Heart left ventricle (tissue), 16 donors: Measurements from ENCODE around the gene MYO15B. TPM values are rescaled to one million over a fixed set of nuclear protein-coding genes. Genes with fewer than 3 reads are reported as not detected.
A peak's percentile ranks its signal among the peaks of the same experiment; 100 is the strongest.

ENCODE experiments used
- ATAC-seq, 4 donors: fragments of 200-7000 bp; cut with Tn5 transposase; one replicate each; pipeline ENCODE4 v1.9.1; 2020 to 2022; ENCODE audit warnings: moderate library complexity in 4 of 4, mild to moderate bottlenecking in 3 of 4, moderate number of reproducible peaks in 1 of 4
- DNase-seq, 5 donors: peaks; one replicate each; pipeline ENCODE4 v3.0.0-alpha.2; 2020
- H3K27ac ChIP-seq, 12 donors: fragments of 200-600 bp; sonication (generic) in 4 of 12; one replicate each; pipeline versions ENCODE4 v1.5.0 to v1.8.0; 2016 to 2022; ENCODE audit warnings: mild to moderate bottlenecking in 2 of 12
- H3K27me3 ChIP-seq, 9 donors: fragments of 200-600 bp; sonication (generic) in 2 of 9; one replicate each; pipeline versions ENCODE4 v1.5.1 to v1.8.0; 2016 to 2022; ENCODE audit warnings: mild to moderate bottlenecking in 3 of 9
- H3K36me3 ChIP-seq, 9 donors: fragments of 200-600 bp; sonication (generic) in 2 of 9; one replicate each; pipeline versions ENCODE4 v1.5.0 to v1.8.0; 2018 to 2022; ENCODE audit warnings: mild to moderate bottlenecking in 2 of 9
- H3K4me1 ChIP-seq, 12 donors: fragments of 200-600 bp; sonication (generic) in 4 of 12; one replicate each; pipeline versions ENCODE4 v1.5.0 to v1.8.0; 2016 to 2022; ENCODE audit warnings: mild to moderate bottlenecking in 3 of 12
- H3K4me3 ChIP-seq, 12 donors: fragments of 200-600 bp; sonication (generic) in 4 of 12; one replicate each; pipeline versions ENCODE4 v1.5.0 to v1.8.0; 2017 to 2022; ENCODE audit warnings: mild to moderate bottlenecking in 9 of 12, moderate library complexity in 4 of 12
- H3K9me3 ChIP-seq, 12 donors: fragments of 200-600 bp; sonication (generic) in 4 of 12; one replicate each; pipeline versions ENCODE4 v1.5.0 to v1.8.0; 2016 to 2022; ENCODE audit warnings: mild to moderate bottlenecking in 1 of 12
- CTCF ChIP-seq, 12 donors: fragments of 200-600 bp; sonication (generic) in 4 of 12; IDR thresholded peaks; one replicate each; pipeline versions ENCODE4 v1.5.0 to v1.8.0; 2018 to 2022; ENCODE audit warnings: antibody characterized with exemption in 12 of 12, mild to moderate bottlenecking in 5 of 12
- POLR2A ChIP-seq, 2 donors: fragments of 450-650 bp; IDR thresholded peaks; one replicate each; pipeline ENCODE4 v1.6.1; 2017; ENCODE audit warnings: antibody characterized with exemption in 2 of 2, mild to moderate bottlenecking in 2 of 2, moderate library complexity in 2 of 2
- WGBS, 4 donors: extraction: QIAGEN DNeasy Blood & Tissue Kit in 2 of 4; methylation state at CpG; one replicate each; pipeline versions ENCODE4 v1.1.5 to v1.1.7; 2013 to 2018; 5-methylcytosine and 5-hydroxymethylcytosine counted together
- intact Hi-C, 10 donors: fragments of 100-400 bp; cut with DNase I; formaldehyde crosslinking; loops; one replicate each; pipeline versions ENCODE4 v1.11.1 to v1.14.2; 2022
- polyA plus RNA-seq, 2 donors: library from polyadenylated mRNA; stranded (reverse); fragments of 200-250 nt; gene quantifications; one replicate each; pipeline ENCODE4 v1.2.3, GENCODE V29; 2013
- total RNA-seq, 9 donors: library from RNA; depleted of rRNA in 2 of 9; stranded (reverse); fragments of >200 nt in 2 of 9; fragmentation: NEBNext Ultra II Directional in 3 of 9; extraction: Animal tissue kit (Norgen Biotek cat#: 25700) in 3 of 9; gene quantifications; one replicate each; pipeline versions ENCODE4 v1.1.0 to v1.2.4, GENCODE V29; 2016 to 2023
- donor health status: ischemic (EF 13 %, LVEDD 7.1; RV severe dilation, severe dysfunction).
- donor health status: healthy with polysubstance abuse.
- donor health status: DM: no; HTN: yes; CAD: no.
- donor health status: DM: no; HTN: no; CAD: no.
- donor health status: ischemic (EF 25% LVEDD 6.9; RV normal size, moderate dysfunction).
- donor health status: ischemic (EF 25% LVEDD 5.7; RV mildly dilated, moderate dysfunction).
- donor health status: healthy.
- donor health status: DM: yes; HTN: yes; CAD: no.
- donor health status: ischemic (EF 35%, LVEDD 5.7; RV mildly dilated, moderate dysfunction).
- donor health status: nonischemic (EF 11% LVEDD 7.7; RV severe dilation, severe dysfunction).
- donor health status: DM: yes; HTN: yes; CAD: no.
- donor health status: PGD.
- donor health status: ischemic (EF 29% LVEDD 5.4; RV normal size, mild dysfunction).
- donor health status: nonischemic (EF 23%, LVEDD 6.1; RV moderate dilation, normal function).

The MYO15B gene
- total and polyA plus RNA-seq, 11 donors, result 14.0 to 76.4 (median 42.9) TPM

- DNase-seq, result peak in 2 of 5 donors; percentile 7 to 29
- no peak for ATAC-seq
- WGBS, 4 donors, result 89 to 96% (median 94%) methylated on average over 3 of the region's 3 CpGs
- Histone ChIP-seq H3K4me1 (peaks cover 0 to 84% (median 26%) of the 10 kb centered on the region in 12 donors), H3K27ac (peak overlapping the region in 11 of 12 donors; percentile 14 to 86 (median 50)), H3K4me3 (no peak overlapping the region), H3K36me3 (peaks cover 0 to 11% (median 0%) of the 10 kb centered on the region in 9 donors), H3K9me3 (no peaks in the 10 kb centered on the region), H3K27me3 (no peaks in the 10 kb centered on the region)
- TF ChIP-seq POLR2A (IDR thresholded peaks at IDR 0.05) (no peak), CTCF (IDR thresholded peaks at IDR 0.05) (no peak)
- intact Hi-C loops, result no loop called here
Observed at GRCh38 chr17:75639327-75639726, 51.7 kb downstream of the MYO15B start.

- Histone ChIP-seq H3K4me3 (no peak overlapping the region), H3K27me3 (no peaks in the 10 kb centered on the region), H3K27ac (peak overlapping the region in 5 of 12 donors; percentile 65 to 86 (median 74)), H3K9me3 (no peaks in the 10 kb centered on the region), H3K36me3 (peaks cover 0 to 15% (median 0%) of the 10 kb centered on the region in 9 donors), H3K4me1 (peaks cover 0 to 77% (median 22%) of the 10 kb centered on the region in 12 donors)
- intact Hi-C loops, result no loop called here
- WGBS, 4 donors, result 90 to 95% (median 91%) methylated on average over 15 to 30 of the region's 30 CpGs
- DNase-seq, result peak in 2 of 5 donors; percentile 7 to 28
- ATAC-seq, result no peak
- TF ChIP-seq POLR2A (IDR thresholded peaks at IDR 0.05) (no peak), CTCF (IDR thresholded peaks at IDR 0.05) (no peak)
Observed at GRCh38 chr17:75639771-75640555, 52.4 kb downstream of the MYO15B start.

GRCh38 chr17:75640556-75641119, 53.0 kb downstream of the MYO15B start:
- no peaks in the 10 kb centered on the region for H3K27me3 ChIP-seq
- ATAC-seq, result no peak
- peak overlapping the region in 7 of 12 donors; percentile 57 to 76 (median 65) for H3K27ac ChIP-seq
- no peaks in the 10 kb centered on the region for H3K9me3 ChIP-seq
- WGBS, 4 donors, result 88 to 97% (median 95%) methylated on average over 8 to 13 of the region's 13 CpGs
- H3K36me3 ChIP-seq, result peaks cover 0 to 19% (median 0%) of the 10 kb centered on the region in 9 donors
- H3K4me1 ChIP-seq, result peaks cover 0 to 72% (median 19%) of the 10 kb centered on the region in 12 donors
- intact Hi-C loops, result no loop called here
- peak in 2 of 5 donors; percentile 5 to 47 for DNase-seq
- H3K4me3 ChIP-seq, result no peak overlapping the region
- TF ChIP-seq POLR2A (IDR thresholded peaks at IDR 0.05) (no peak), CTCF (IDR thresholded peaks at IDR 0.05) (no peak)

GRCh38 chr17:75641343-75641742, 53.7 kb downstream of the MYO15B start:
- Histone ChIP-seq H3K9me3 (no peaks in the 10 kb centered on the region), H3K4me1 (peaks cover 0 to 66% (median 19%) of the 10 kb centered on the region in 12 donors), H3K36me3 (peaks cover 0 to 23% (median 0%) of the 10 kb centered on the region in 9 donors), H3K27ac (peak overlapping the region in 11 of 12 donors; percentile 5 to 76 (median 58)), H3K4me3 (no peak overlapping the region), H3K27me3 (no peaks in the 10 kb centered on the region)
- peak; percentile 59 to 83 (median 66) for ATAC-seq
- intact Hi-C loops, result no loop called here
- TF ChIP-seq POLR2A (IDR thresholded peaks at IDR 0.05) (no peak), CTCF (IDR thresholded peaks at IDR 0.05) (no peak)
- peak; percentile 53 to 85 (median 61) for DNase-seq
- WGBS, 4 donors, result 55 to 75% (median 65%) methylated on average over 7 to 9 of the region's 9 CpGs
